OCI-LY1 (cell line): Measurements from ENCODE around the gene RAP1B.
A peak's percentile ranks its signal among the peaks of the same experiment; 100 is the strongest.

Experiments used
- H2AFZ ChIP-seq: fragments of 200-600 bp; sonication (generic), shearing (Covaris generic); 2 replicates; pipeline ENCODE4 v1.6.0; 2014; ENCODE audit warnings: antibody characterized with exemption, mild to moderate bottlenecking, low read length
- H3F3A ChIP-seq: fragments of 200-600 bp; sonication (generic), shearing (Covaris generic); 2 replicates; pipeline ENCODE4 v1.6.0; 2014; ENCODE audit warnings: mild to moderate bottlenecking, antibody characterized with exemption, low read length, moderate library complexity; ENCODE audit not compliant: insufficient read depth
- H3K27ac ChIP-seq: fragments of 200-600 bp; sonication (generic); 2 replicates; pipeline ENCODE4 v1.5.1; 2014; ENCODE audit warnings: low read length, mixed run types, mild to moderate bottlenecking, low read depth; ENCODE audit not compliant: poor library complexity, severe bottlenecking
- H3K27me3 ChIP-seq: fragments of 200-600 bp; sonication (generic); 2 replicates; pipeline ENCODE4 v1.6.0; 2014; ENCODE audit warnings: antibody characterized with exemption, mild to moderate bottlenecking, low read length, moderate library complexity; ENCODE audit not compliant: insufficient read depth
- H3K36me3 ChIP-seq: fragments of 200-600 bp; sonication (generic); 2 replicates; pipeline ENCODE4 v1.6.1; 2014; ENCODE audit warnings: mild to moderate bottlenecking, antibody characterized with exemption, low read length, moderate library complexity, mixed read lengths; ENCODE audit not compliant: insufficient read depth
- H3K4me1 ChIP-seq: fragments of 200-600 bp; sonication (generic); 2 replicates; pipeline ENCODE4 v1.5.1; 2014; ENCODE audit warnings: mild to moderate bottlenecking, low read length, moderate library complexity; ENCODE audit not compliant: insufficient read depth, severe bottlenecking
- H3K4me2 ChIP-seq: fragments of 200-600 bp; sonication (generic), shearing (Covaris generic); 2 replicates; pipeline ENCODE4 v1.6.1; 2014; ENCODE audit warnings: low read length
- H3K4me3 ChIP-seq: fragments of 200-600 bp; sonication (generic); 2 replicates; pipeline ENCODE4 v1.5.1; 2014; ENCODE audit warnings: low read length, low read depth, mild to moderate bottlenecking, mixed read lengths; ENCODE audit not compliant: poor library complexity, severe bottlenecking
- H3K79me2 ChIP-seq: fragments of 200-600 bp; shearing (Covaris generic); 2 replicates; pipeline ENCODE4 v1.6.1; 2016; ENCODE audit warnings: mixed run types, low read length, mixed read lengths; ENCODE audit not compliant: insufficient read depth
- H3K9ac ChIP-seq: fragments of 200-600 bp; sonication (generic), shearing (Covaris generic); 2 replicates; pipeline ENCODE4 v1.6.1; 2014; ENCODE audit warnings: mild to moderate bottlenecking, low read length, mixed read lengths
- H3K9me2 ChIP-seq: fragments of 200-600 bp; sonication (generic), shearing (Covaris generic); 2 replicates; pipeline ENCODE4 v1.6.1; 2014; ENCODE audit warnings: low read depth, mild to moderate bottlenecking, low read length, mixed read lengths
- H3K9me3 ChIP-seq: fragments of 200-600 bp; shearing (Covaris generic); 2 replicates; pipeline ENCODE4 v1.6.1; 2014; ENCODE audit warnings: low read length, mixed read lengths
- H4K20me1 ChIP-seq: fragments of 200-600 bp; sonication (generic), shearing (Covaris generic); 2 replicates; pipeline ENCODE4 v1.6.0; 2016; ENCODE audit warnings: mild to moderate bottlenecking, low read length; ENCODE audit not compliant: insufficient read depth
- CTCF ChIP-seq: fragments of 200-600 bp; sonication (generic), shearing (Covaris generic); IDR thresholded peaks from 2 replicates; pipeline ENCODE4 v1.5.1; 2017; ENCODE audit warnings: mild to moderate bottlenecking, antibody characterized with exemption, low read length, moderate library complexity, mixed read lengths
- EZH2 ChIP-seq: fragments of 200-600 bp; sonication (generic), shearing (Covaris generic); IDR thresholded peaks from 2 replicates; pipeline ENCODE4 v1.8.0; 2017; ENCODE audit warnings: borderline replicate concordance, mixed run types, mild to moderate bottlenecking, antibody characterized with exemption, low read length, moderate library complexity, mixed read lengths

Gene RAP1B

GRCh38 chr12:68638171-68638570 is 27.5 kb downstream of the RAP1B start:
- Histone ChIP-seq H3K9me3 (no peaks in the 10 kb centered on the region), H3K27ac (peak overlapping the region; percentile 85), H4K20me1 (no peaks in the 10 kb centered on the region), H3K4me2 (peak overlapping the region; percentile 36), H3K79me2 (peaks cover 95% of the 10 kb centered on the region), H3K9me2 (no peaks in the 10 kb centered on the region), H3K9ac (peak overlapping the region; percentile 37), H3K27me3 (no peaks in the 10 kb centered on the region), H3K4me3 (peak overlapping the region; percentile 15), H3K4me1 (peaks cover 81% of the 10 kb centered on the region), H2AFZ (no peak overlapping the region), H3K36me3 (peaks cover 27% of the 10 kb centered on the region), H3F3A (0 out of 2 replicates have a peak, but pooled peaks cover 6% of the 10 kb centered on the region)
- TF ChIP-seq CTCF: no peak
- TF ChIP-seq EZH2: no peak

- Histone ChIP-seq H3K4me3 (no peak overlapping the region), H3K79me2 (peaks cover 95% of the 10 kb centered on the region), H3K4me1 (peaks cover 74% of the 10 kb centered on the region), H3K27ac (peak overlapping the region; percentile 85), H3F3A (0 out of 2 replicates have a peak, but pooled peaks cover 6% of the 10 kb centered on the region), H4K20me1 (no peaks in the 10 kb centered on the region), H3K9ac (no peak overlapping the region; the same call in 1 of the 2 replicates), H2AFZ (no peak overlapping the region), H3K36me3 (peaks cover 26% of the 10 kb centered on the region), H3K9me3 (no peaks in the 10 kb centered on the region), H3K27me3 (no peaks in the 10 kb centered on the region), H3K9me2 (no peaks in the 10 kb centered on the region), H3K4me2 (peak overlapping the region; percentile 35)
- no peak for TF ChIP-seq EZH2
- no peak for TF ChIP-seq CTCF
Observed at GRCh38 chr12:68638721-68639395, 28.2 kb downstream of the RAP1B start.

GRCh38 chr12:68639396-68639767 is 28.7 kb downstream of the RAP1B start:
- Histone ChIP-seq H3K4me1 (peaks cover 69% of the 10 kb centered on the region), H3K9me2 (no peaks in the 10 kb centered on the region), H3F3A (0 out of 2 replicates have a peak, but pooled peaks cover 6% of the 10 kb centered on the region), H3K79me2 (peaks cover 94% of the 10 kb centered on the region), H3K27ac (peak overlapping the region; percentile 85), H3K9me3 (no peaks in the 10 kb centered on the region), H2AFZ (no peak overlapping the region), H3K4me2 (peak overlapping the region; percentile 35), H3K36me3 (peaks cover 26% of the 10 kb centered on the region), H3K27me3 (no peaks in the 10 kb centered on the region), H4K20me1 (no peaks in the 10 kb centered on the region), H3K9ac (no peak overlapping the region; the same call in 1 of the 2 replicates), H3K4me3 (no peak overlapping the region)
- TF ChIP-seq CTCF (no peak), EZH2 (no peak)
